GM19455 (cell line): ENCODE results near the gene LTO1.

Experiments
- ATAC-seq: cut with Tn5 transposase; IDR thresholded peaks from one replicate; pipeline ENCODE4 v1.9.1; 2021; ENCODE audit not compliant: unreplicated experiment

Gene LTO1

DNA sequence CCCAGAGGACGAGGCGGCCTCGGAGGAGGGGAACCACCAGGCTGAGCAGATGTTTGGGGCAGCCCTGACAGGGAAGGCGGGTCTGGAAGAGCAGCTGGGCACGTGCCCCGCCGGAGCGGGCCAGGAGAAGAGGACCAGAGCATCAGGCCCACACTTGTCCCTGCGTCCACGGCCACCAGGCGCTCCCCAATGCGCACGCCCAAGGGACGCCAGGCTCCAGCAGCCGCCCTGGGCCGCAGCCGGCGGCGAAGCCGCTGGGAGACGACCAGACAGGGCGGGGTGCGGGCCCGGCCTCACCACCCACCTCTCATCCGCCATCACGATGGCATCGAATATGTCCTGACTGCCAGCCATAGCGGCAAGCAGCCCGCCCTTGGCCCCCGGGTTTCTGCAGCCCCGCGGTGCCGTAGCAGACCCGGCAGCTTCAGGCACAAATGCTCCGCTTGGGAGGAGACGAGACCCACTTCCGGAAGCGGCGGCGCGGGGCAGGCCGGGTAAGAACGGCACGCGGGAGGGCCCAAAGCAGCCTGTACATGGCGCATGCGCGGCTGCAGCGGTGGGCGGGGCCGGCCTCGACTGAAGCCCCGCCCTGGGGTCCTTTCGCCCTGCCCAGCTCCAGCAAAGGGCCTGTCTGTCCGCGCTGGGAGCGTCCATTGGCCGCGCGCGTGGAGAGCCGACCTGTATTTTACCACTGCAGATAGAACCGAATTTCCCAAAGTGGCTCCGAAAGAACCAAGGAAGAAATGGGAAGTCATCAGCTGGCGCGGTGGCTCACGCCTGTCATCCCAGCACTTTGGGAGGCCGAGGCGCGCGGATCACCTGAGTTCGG, at the start of gene LTO1:
Gene LTO1, minus strand, starts transcription at position 468 of the 829 bp plus-strand sequence. Its CDS starts 114 bp downstream, at position 354.
- peak; percentile 76 for ATAC-seq

GRCh38 chr11:69721745-69722144, 46.6 kb upstream of the LTO1 start:
- ATAC-seq, result no peak

GRCh38 chr11:69721106-69721505, 46.0 kb upstream of the LTO1 start:
- ATAC-seq, result no peak

- ATAC-seq, result no peak
Observed at GRCh38 chr11:69718912-69719311, 43.8 kb upstream of the LTO1 start.

GRCh38 chr11:69718147-69718546, 43.0 kb upstream of the LTO1 start:
- ATAC-seq, result no peak

GRCh38 chr11:69716891-69717747, 42.0 kb upstream of the LTO1 start:
- no peak for ATAC-seq

DNA sequence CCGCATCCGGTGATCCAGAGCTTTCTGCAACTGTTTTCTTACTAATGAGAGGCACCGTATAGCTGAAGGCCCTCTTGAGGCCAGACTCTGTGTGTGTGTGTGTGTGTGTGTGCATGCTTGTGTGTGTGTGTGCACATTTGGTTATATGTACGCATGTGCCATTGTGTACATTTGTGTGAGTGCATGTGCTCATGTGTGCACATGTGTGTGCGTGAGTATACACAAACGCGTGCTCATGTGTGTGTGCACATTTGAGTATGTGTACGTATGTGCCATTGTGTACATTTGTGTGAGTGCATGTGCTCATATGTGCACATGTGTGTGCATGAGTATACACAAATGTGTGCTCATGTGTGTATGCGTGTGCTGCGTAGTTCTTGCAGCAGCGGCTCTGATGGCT, 40.9 kb upstream of the LTO1 start:
- ATAC-seq, result no peak

DNA sequence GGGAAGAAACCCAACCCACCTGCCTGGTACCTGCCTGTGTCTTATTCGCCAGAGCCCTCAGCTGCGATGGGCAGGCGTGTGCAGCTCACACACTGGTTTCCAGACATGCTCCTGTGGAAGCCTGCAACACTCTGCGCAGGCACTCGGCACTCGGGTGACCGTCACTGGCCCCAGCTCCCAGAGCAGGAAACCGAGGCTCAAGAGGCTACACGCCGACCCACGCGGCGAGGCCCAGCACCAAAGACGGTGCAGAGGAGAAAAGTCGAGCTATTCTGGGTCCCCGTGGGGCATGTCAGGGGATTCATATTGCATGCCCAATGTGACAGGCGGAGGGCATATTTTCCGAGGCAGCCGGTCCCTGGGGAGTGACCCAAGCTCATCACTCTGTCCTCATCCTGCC, 40.3 kb upstream of the LTO1 start:
- no peak for ATAC-seq

- ATAC-seq, result no peak
Observed at GRCh38 chr11:69711822-69712801, 37.0 kb upstream of the LTO1 start.

GRCh38 chr11:69708736-69709401, 33.7 kb upstream of the LTO1 start:
- no peak for ATAC-seq

DNA sequence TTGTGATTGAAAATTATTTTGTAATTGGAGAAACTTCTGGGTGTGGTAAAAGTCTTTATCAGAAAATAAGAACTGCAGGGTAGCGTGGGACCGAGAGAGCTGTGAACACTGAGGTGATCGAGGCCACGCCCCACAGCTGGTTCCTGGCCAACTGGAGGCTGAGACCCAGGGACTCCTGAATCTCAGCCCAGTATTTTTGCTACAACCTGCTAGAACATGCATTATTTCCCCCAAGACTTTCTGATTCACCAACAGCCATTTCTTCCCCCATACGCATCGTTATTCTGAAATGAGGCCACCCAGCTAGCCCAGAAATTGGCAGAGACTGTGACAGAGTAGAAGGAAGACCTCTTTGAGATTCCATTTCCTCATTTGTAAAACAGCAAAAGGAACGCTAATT, 32.0 kb upstream of the LTO1 start:
- no peak for ATAC-seq

DNA sequence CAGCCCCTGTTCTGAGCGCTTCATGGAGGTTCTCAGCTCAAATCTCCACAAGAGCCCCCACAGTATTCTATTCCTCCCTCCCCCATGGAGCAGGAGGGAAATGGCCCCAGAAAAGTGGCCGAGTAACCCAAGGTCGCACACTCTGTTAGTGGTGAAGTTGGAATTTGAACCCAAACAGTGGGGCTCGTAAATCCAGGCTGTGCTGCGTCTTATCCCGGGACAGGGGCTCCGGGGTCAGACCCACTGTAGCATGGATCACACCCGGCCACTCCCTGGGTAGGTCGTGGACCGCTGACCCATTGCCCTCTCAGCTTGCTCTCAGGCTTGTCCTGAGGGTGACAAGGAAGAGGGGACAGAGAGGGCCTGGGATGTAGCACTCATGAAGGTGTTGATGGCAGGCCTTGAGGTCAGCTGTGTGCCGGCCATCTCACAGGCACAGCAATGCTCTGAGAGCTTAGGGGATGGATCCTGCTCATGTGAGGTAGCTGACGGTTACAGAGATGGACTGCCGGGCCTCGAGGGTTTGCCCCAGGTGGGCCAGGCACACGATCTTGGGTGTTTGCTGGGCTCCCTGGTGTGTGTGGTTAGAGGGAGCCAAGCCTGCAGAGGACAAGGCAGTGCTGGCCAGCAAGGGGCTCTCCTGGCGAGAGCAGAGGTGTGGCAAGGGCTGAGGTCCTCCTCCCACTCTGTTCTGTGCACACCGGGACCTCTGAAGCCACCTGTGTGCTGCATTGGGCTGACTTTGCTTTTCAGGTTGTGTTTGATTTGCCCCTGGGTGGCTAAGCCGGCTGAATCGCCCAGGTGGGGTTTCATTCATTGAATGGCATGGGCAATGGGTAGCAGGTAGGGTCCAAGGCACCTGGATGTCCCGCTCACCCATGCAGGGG, 31.0 kb upstream of the LTO1 start:
- ATAC-seq, result no peak

DNA sequence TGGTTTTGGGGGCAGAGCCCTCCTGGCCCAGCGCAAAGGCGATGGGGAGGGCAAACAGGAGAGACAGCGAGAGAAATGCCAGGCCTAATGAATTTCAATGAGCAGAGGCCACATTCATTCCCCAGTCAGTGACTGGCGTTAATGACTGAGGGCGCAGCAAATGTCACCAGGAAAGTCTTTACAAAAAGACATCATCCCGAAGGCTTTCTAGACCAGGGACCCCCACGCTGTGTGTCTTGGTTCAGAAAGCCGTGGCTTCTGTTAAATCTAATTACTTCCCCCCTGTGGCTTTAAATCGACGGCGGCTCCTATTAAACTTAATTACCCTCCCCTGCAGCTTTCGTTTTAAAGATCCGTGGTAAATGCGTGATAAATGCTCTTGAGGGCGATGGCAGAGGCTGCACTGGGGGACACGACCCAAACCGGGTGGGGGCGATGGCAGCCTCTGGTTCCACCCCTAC, 30.2 kb upstream of the LTO1 start:
- no peak for ATAC-seq

- no peak for ATAC-seq
Observed at GRCh38 chr11:69704508-69705253, 29.5 kb upstream of the LTO1 start.

GRCh38 chr11:69703768-69704507, 28.8 kb upstream of the LTO1 start, which contains the start of gene FGF19:
FGF19 (minus strand) TSS chr11:69704022; CDS start chr11:69703876, 146 bp downstream.
- no peak for ATAC-seq

GRCh38 chr11:69703453-69703767, 28.3 kb upstream of the LTO1 start:
- ATAC-seq, result no peak

GRCh38 chr11:69702769-69703452, 27.8 kb upstream of the LTO1 start:
- no peak for ATAC-seq
